HFFc6 (cell line): ENCODE results near the gene GRAMD4. TPM values are rescaled to one million over a fixed set of nuclear protein-coding genes. Genes with fewer than 3 reads are reported as not detected.

Source experiments
- DNase-seq: peaks from one replicate; pipeline ENCODE4 v3.0.0-alpha.2; 2018
- H3K27ac Mint-ChIP-seq: 2 replicates; pipeline ENCODE4 v1.8.0; 2020; ENCODE audit warnings: mild to moderate bottlenecking, mixed read lengths
- H3K27me3 Mint-ChIP-seq: 2 replicates; pipeline ENCODE4 v1.8.0; 2021; ENCODE audit warnings: mild to moderate bottlenecking, moderate library complexity, mixed read lengths; ENCODE audit not compliant: insufficient read depth
- H3K36me3 Mint-ChIP-seq: 2 replicates; pipeline ENCODE4 v1.8.0; 2021; ENCODE audit warnings: low read depth, mixed read lengths
- H3K4me1 Mint-ChIP-seq: 2 replicates; pipeline ENCODE4 v1.8.0; 2020; ENCODE audit warnings: low read depth, mixed read lengths
- H3K4me3 Mint-ChIP-seq: 2 replicates; pipeline ENCODE4 v1.8.0; 2020; ENCODE audit warnings: mild to moderate bottlenecking, moderate library complexity, mixed read lengths
- H3K9me3 Mint-ChIP-seq: 2 replicates; pipeline ENCODE4 v1.8.0; 2020; ENCODE audit warnings: mild to moderate bottlenecking, mixed read lengths
- total RNA-seq, 6 experiments: library from RNA; stranded (reverse); fragmentation: NEBNext Ultra II Directional; extraction: Animal tissue kit (Norgen Biotek cat#: 25700); gene quantifications; 2 replicates in 1 of 6; 3 replicates in 5 of 6; pipeline ENCODE4 v1.2.3, GENCODE V29; 2021
- TF ChIP-seq, protein P1 (sequence below): fragments of 200-600 bp; sonication (generic); IDR thresholded peaks from 2 replicates; pipeline ENCODE4 v1.5.0; 2021; ENCODE audit warnings: antibody characterized with exemption, mild to moderate bottlenecking

Gene GRAMD4
- total RNA-seq, 6 experiments from 2014 or later = 6.8 to 16.3 (median 9.5) TPM

- Mint-ChIP-seq H3K4me3 (no peak overlapping the region), H3K27ac (no peak overlapping the region), H3K4me1 (no peaks in the 10 kb centered on the region), H3K9me3 (no peaks in the 10 kb centered on the region), H3K36me3 (peaks cover 5% of the 10 kb centered on the region; the same call in 1 of the 2 replicates), H3K27me3 (no peaks in the 10 kb centered on the region; the same call in 1 of the 2 replicates)
- no peak for DNase-seq
- TF ChIP-seq, protein P1, sequence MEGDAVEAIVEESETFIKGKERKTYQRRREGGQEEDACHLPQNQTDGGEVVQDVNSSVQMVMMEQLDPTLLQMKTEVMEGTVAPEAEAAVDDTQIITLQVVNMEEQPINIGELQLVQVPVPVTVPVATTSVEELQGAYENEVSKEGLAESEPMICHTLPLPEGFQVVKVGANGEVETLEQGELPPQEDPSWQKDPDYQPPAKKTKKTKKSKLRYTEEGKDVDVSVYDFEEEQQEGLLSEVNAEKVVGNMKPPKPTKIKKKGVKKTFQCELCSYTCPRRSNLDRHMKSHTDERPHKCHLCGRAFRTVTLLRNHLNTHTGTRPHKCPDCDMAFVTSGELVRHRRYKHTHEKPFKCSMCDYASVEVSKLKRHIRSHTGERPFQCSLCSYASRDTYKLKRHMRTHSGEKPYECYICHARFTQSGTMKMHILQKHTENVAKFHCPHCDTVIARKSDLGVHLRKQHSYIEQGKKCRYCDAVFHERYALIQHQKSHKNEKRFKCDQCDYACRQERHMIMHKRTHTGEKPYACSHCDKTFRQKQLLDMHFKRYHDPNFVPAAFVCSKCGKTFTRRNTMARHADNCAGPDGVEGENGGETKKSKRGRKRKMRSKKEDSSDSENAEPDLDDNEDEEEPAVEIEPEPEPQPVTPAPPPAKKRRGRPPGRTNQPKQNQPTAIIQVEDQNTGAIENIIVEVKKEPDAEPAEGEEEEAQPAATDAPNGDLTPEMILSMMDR = no peak
Measured at GRCh38 chr22:46682011-46682731, 62.0 kb downstream of the GRAMD4 start.

GRCh38 chr22:46684706-46685105 is 64.5 kb downstream of the GRAMD4 start:
- H3K4me3 Mint-ChIP-seq = no peak overlapping the region
- no peak for DNase-seq
- H3K36me3 Mint-ChIP-seq = peaks cover 15% of the 10 kb centered on the region; the same call in 1 of the 2 replicates
- H3K27me3 Mint-ChIP-seq = peaks cover 5% of the 10 kb centered on the region
- no peak overlapping the region for H3K27ac Mint-ChIP-seq
- no peaks in the 10 kb centered on the region for H3K4me1 Mint-ChIP-seq
- no peaks in the 10 kb centered on the region for H3K9me3 Mint-ChIP-seq
- TF ChIP-seq, protein P1 = no peak

- TF ChIP-seq, protein P1 = no peak
- Mint-ChIP-seq H3K4me3 (no peak overlapping the region), H3K27me3 (peaks cover 5% of the 10 kb centered on the region), H3K4me1 (no peaks in the 10 kb centered on the region), H3K36me3 (peaks cover 20% of the 10 kb centered on the region), H3K9me3 (no peaks in the 10 kb centered on the region), H3K27ac (no peak overlapping the region)
- no peak for DNase-seq
Measured at GRCh38 chr22:46686221-46687047, 66.2 kb downstream of the GRAMD4 start.

DNA sequence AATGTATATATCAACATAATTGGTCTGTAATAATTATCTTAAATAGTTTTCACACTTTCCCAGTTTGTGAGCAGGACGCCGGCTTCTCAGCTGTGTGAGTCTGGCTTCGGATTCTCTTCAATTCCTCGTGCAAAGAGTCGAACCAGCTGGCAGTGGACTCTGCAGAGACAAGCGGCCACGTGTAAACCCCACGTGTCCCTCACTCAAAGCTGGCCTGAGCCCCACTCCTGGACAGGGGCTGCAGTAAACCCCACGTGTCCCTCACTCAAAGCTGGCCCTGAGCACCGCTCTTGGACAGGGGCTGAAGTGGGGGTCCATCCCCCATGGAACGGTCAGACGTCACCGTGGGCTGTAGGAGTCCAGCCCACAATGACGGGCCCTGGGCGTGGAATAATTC is 66.9 kb downstream of the GRAMD4 start:
- TF ChIP-seq, protein P1 = no peak
- no peak for DNase-seq
- Mint-ChIP-seq H3K27me3 (peaks cover 5% of the 10 kb centered on the region), H3K9me3 (no peaks in the 10 kb centered on the region), H3K27ac (no peak overlapping the region), H3K4me3 (no peak overlapping the region), H3K4me1 (no peaks in the 10 kb centered on the region), H3K36me3 (peaks cover 23% of the 10 kb centered on the region)

DNA sequence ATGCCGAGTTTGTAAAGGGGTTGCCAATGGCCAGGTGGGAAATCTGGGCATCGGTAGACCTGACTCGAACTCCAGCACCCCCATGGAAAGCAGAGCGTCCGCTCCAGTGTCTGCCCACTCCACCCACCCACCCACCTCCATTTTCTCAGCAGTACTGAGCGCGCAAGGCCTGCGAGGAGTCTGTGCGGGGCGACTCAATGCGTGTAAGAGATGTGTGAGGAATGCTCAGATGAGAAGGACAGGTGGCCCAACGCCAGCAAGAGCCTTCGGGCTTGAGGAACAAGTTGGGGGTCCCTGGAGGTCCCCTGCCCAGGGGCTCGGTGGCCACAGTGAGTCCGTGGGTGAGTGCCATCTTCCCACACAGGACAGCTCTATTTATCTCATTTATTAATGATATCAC is 67.3 kb downstream of the GRAMD4 start:
- Mint-ChIP-seq H3K4me3 (no peak overlapping the region), H3K27ac (no peak overlapping the region), H3K9me3 (no peaks in the 10 kb centered on the region), H3K27me3 (peaks cover 5% of the 10 kb centered on the region), H3K36me3 (peaks cover 23% of the 10 kb centered on the region), H3K4me1 (no peaks in the 10 kb centered on the region)
- TF ChIP-seq, protein P1 = no peak
- no peak for DNase-seq
